Endothelial cell of umbilical vein (primary cell): Measurements from ENCODE around the gene MPST. TPM values are rescaled to one million over a fixed set of nuclear protein-coding genes. Genes with fewer than 3 reads are reported as not detected.

ENCODE experiments used
- BruUV-seq: library from RNA; stranded (reverse); fragments of 400-500 nt; replicated peaks from 2 replicates; lab custom pipeline; 2021; lab: Mats Ljungman, UMichigan
- CTCF ChIA-PET: fragments of 300-600, 350-600 bp; sonication (Branson Sonifier 250); formaldehyde crosslinking; loops from one replicate; lab custom pipeline; 2021; ENCODE audit warnings: antibody characterized with exemption, inconsistent platforms; lab: Charles Lee
- POLR2A ChIA-PET: fragments of 300-600, 350-600 bp; sonication (Branson Sonifier 250); formaldehyde crosslinking; loops from one replicate; lab custom pipeline; 2021; ENCODE audit warnings: antibody characterized with exemption, inconsistent platforms; lab: Charles Lee
- DNase-seq: peaks from one replicate; pipeline ENCODE4 v3.0.0-alpha.2; 2011; ENCODE audit warnings: low read depth, low spot score
- FAIRE-seq: peaks from 2 replicates; lab custom pipeline; 2011; peaks lifted over from hg19 to GRCh38; lab: Jason Lieb, UNC
- H2AFZ ChIP-seq: 2 replicates; pipeline ENCODE4 v1.6.0; 2012; ENCODE audit warnings: low read depth, low read length, control low read depth, inconsistent platforms
- H3K27ac ChIP-seq: 2 replicates; pipeline ENCODE4 v1.5.1; 2011; ENCODE audit warnings: low read depth, mild to moderate bottlenecking, control low read depth, low read length, moderate library complexity; ENCODE audit not compliant: insufficient read depth
- H3K27me3 ChIP-seq, 2 experiments: 2 replicates each; pipeline versions ENCODE4 v1.6.0 to v1.6.1; 2011; ENCODE audit warnings: low read length in 2 of 2, mixed read lengths in 1 of 2; ENCODE audit not compliant: control insufficient read depth in 2 of 2, insufficient read depth in 2 of 2
- H3K36me3 ChIP-seq, 2 experiments: 2 replicates in 1 of 2; 3 replicates in 1 of 2; pipeline ENCODE4 v1.5.1; 2011; ENCODE audit warnings: low read length in 2 of 2, mild to moderate bottlenecking in 1 of 2, moderate library complexity in 1 of 2; ENCODE audit not compliant: control insufficient read depth in 2 of 2, insufficient read depth in 2 of 2; ENCODE audit errors: extremely low read depth in 1 of 2
- H3K4me1 ChIP-seq: 3 replicates; pipeline ENCODE4 v1.5.1; 2011; ENCODE audit warnings: mild to moderate bottlenecking, low read length; ENCODE audit not compliant: control insufficient read depth, insufficient read depth; ENCODE audit errors: extremely low read depth
- H3K4me2 ChIP-seq: 2 replicates; pipeline ENCODE4 v1.6.1; 2011; ENCODE audit warnings: low read length, control low read depth, mixed read lengths; ENCODE audit not compliant: insufficient read depth
- H3K4me3 ChIP-seq, 3 experiments: fragments of 200-600 bp in 1 of 3; sonication (generic), shearing (Covaris generic) in 1 of 3; replicated peaks in 1 of 3; 2 replicates each; pipeline ENCODE4 v1.5.1; 2011 to 2016; ENCODE audit warnings: control low read depth in 3 of 3, low read length in 3 of 3, mild to moderate bottlenecking in 2 of 3, inconsistent platforms in 1 of 3, low read depth in 1 of 3, moderate library complexity in 1 of 3; ENCODE audit not compliant: insufficient read depth in 1 of 3
- H3K79me2 ChIP-seq: 2 replicates; pipeline ENCODE4 v1.6.0; 2012; ENCODE audit warnings: low read length, inconsistent platforms; ENCODE audit not compliant: control insufficient read depth, insufficient read depth
- H3K9ac ChIP-seq: replicated peaks from 2 replicates; pipeline ENCODE3; 2011; ENCODE audit warnings: low read length, control low read depth; ENCODE audit not compliant: insufficient read depth; ENCODE audit errors: extremely low read depth
- H3K9me1 ChIP-seq: replicated peaks from 3 replicates; pipeline ENCODE4 v1.6.0; 2011; ENCODE audit warnings: mild to moderate bottlenecking, low read length; ENCODE audit not compliant: control insufficient read depth, insufficient read depth; ENCODE audit errors: extremely low read depth
- H3K9me3 ChIP-seq: replicated peaks from 2 replicates; pipeline ENCODE4 v1.5.1; 2012; ENCODE audit warnings: low read length, inconsistent platforms; ENCODE audit not compliant: control insufficient read depth, insufficient read depth
- H4K20me1 ChIP-seq: replicated peaks from 2 replicates; pipeline ENCODE3; 2011; ENCODE audit warnings: mild to moderate bottlenecking, low read length; ENCODE audit not compliant: control insufficient read depth, insufficient read depth; ENCODE audit errors: extremely low read depth
- CTCF ChIP-seq, 2 donors: IDR thresholded peaks; 1 replicate in 1 of 2; 2 replicates in 1 of 2; pipeline ENCODE4 v1.5.1; 2011; ENCODE audit warnings: low read length in 2 of 2, mild to moderate bottlenecking in 2 of 2, moderate library complexity in 2 of 2, control low read depth in 1 of 2, inconsistent platforms in 1 of 2, low read depth in 1 of 2; ENCODE audit not compliant: insufficient read depth in 1 of 2; ENCODE audit errors: extremely low read depth in 1 of 2
- EZH2 ChIP-seq: IDR thresholded peaks from 2 replicates; pipeline ENCODE4 v1.6.1; 2012; ENCODE audit warnings: borderline replicate concordance, low read depth, mild to moderate bottlenecking, moderate library complexity, low read length, inconsistent platforms; ENCODE audit not compliant: severe bottlenecking
- FOS ChIP-seq: IDR thresholded peaks from 2 replicates; pipeline ENCODE4 v1.6.1; 2011; ENCODE audit warnings: mild to moderate bottlenecking, low read length, moderate library complexity, borderline replicate concordance; ENCODE audit not compliant: insufficient read depth
- GATA2 ChIP-seq: IDR thresholded peaks from 2 replicates; pipeline ENCODE4 v1.7.0; 2011; ENCODE audit warnings: low read depth, mild to moderate bottlenecking, moderate library complexity, mixed read lengths, low read length; ENCODE audit not compliant: insufficient read length, insufficient read depth
- JUN ChIP-seq: IDR thresholded peaks from 2 replicates; pipeline ENCODE4 v1.6.1; 2011; ENCODE audit warnings: borderline replicate concordance, low read depth; ENCODE audit not compliant: insufficient read length, insufficient read depth
- MAX ChIP-seq: IDR thresholded peaks from 2 replicates; pipeline ENCODE4 v1.6.1; 2011; ENCODE audit not compliant: insufficient read depth, insufficient read length
- MYC ChIP-seq: IDR thresholded peaks from one replicate; pipeline ENCODE4 v1.6.1; 2011; ENCODE audit warnings: mild to moderate bottlenecking, low read depth, low read length
- POLR2A ChIP-seq: IDR thresholded peaks from 2 replicates; pipeline ENCODE4 v1.6.1; 2012; ENCODE audit warnings: low read depth, mild to moderate bottlenecking, control low read depth, low read length
- POLR2AphosphoS5 ChIP-seq: IDR thresholded peaks from 2 replicates; pipeline ENCODE4 v1.6.1; 2012; ENCODE audit warnings: low read depth, mild to moderate bottlenecking, control low read depth, low read length, moderate library complexity; ENCODE audit not compliant: insufficient read depth
- dilution Hi-C: fragments of 300-500 bp; cut with MboI; formaldehyde crosslinking; loops from one replicate; pipeline ENCODE4 v1.15.0; 2019; ENCODE audit warnings: low sequenced_read_pairs; ENCODE audit not compliant: extremely low pct_ligation_motif_present
- intact Hi-C: fragments of 100-400 bp; cut with micrococcal nuclease; formaldehyde crosslinking; loops from one replicate; pipeline ENCODE4 v1.10.0; 2022
- polyA plus RNA-seq, 4 experiments: library from polyadenylated mRNA; depleted of rRNA in 3 of 4; stranded (reverse) in 3 of 4; unstranded in 1 of 4; fragments of >200 nt; gene quantifications; 2 replicates each; pipeline versions ENCODE4 v1.2.1 to v1.2.3, GENCODE V29; 2011 to 2012; ENCODE audit warnings: missing spikeins in 1 of 4
- total RNA-seq: library from RNA; stranded (reverse); gene quantifications from 2 replicates; pipeline ENCODE4 v1.2.3, GENCODE V29; 2021

MPST gene
- total and polyA plus RNA-seq, 2 donors (not counting 3 experiments of a cell fraction or from before 2014, with no cell fraction given), result 93.2 to 124 TPM

- TF ChIP-seq CTCF (IDR thresholded peaks at IDR 0.05; ENCODE audit: extremely low read depth in 1 of 2, insufficient read depth in 1 of 2, low read depth in 1 of 2, low read length in 2 of 2), result no peak
- no peak for TF ChIP-seq MAX
- TF ChIP-seq JUN, result no peak
- TF ChIP-seq POLR2AphosphoS5, result no peak
- TF ChIP-seq POLR2A, result no peak
- no peak for TF ChIP-seq GATA2
- TF ChIP-seq FOS, result no peak
- no peak for TF ChIP-seq EZH2
- TF ChIP-seq MYC, result no peak
- CTCF ChIA-PET, result interaction anchor here (0.9 to 5.2 kb wide), 2 partner anchors 14 to 176 kb away, joined by 3 to 57 read pairs; partner anchors contain the start of genes MPST and TST
- Histone ChIP-seq H3K4me1 (peaks cover 9% of the 10 kb centered on the region), H3K4me2 (no peak overlapping the region), H2AFZ (no peak overlapping the region), H3K9me3 (no peaks in the 10 kb centered on the region), H3K27ac (no peak overlapping the region), H3K36me3 (peaks cover 5 to 7% of the 10 kb centered on the region in 2 experiments), H3K9me1 (no peaks in the 10 kb centered on the region), H3K9ac (no peak overlapping the region), H3K27me3 (no peaks in the 10 kb centered on the region), H3K4me3 (no peak overlapping the region), H4K20me1 (no peaks in the 10 kb centered on the region), H3K79me2 (no peaks in the 10 kb centered on the region)
- DNase-seq, result no peak
- intact Hi-C loops (no loop called here), dilution Hi-C loops (no loop called here)
- BruUV-seq, result no TSS peak
- POLR2A ChIA-PET, result no interaction called here
- FAIRE-seq, result no peak
Observed at GRCh38 chr22:37033605-37034430, 14.3 kb downstream of the MPST start.
